ENCODE measurements around the gene FMN1. TPM values are rescaled to one million over a fixed set of nuclear protein-coding genes. Genes with fewer than 3 reads are reported as not detected.

Gene FMN1
- total RNA-seq, 1 experiment from 2014 or later: 87.0 TPM

- in situ Hi-C loops (cut with HindIII; ENCODE audit: low pct_unique_long_range_greater_than_20kb, low sequenced_read_pairs): no loop called here
- DNase-seq (ENCODE audit: low read depth, low spot score): no peak
These were observed 472.4 kb downstream of the FMN1 start for GRCh38 chr15:32722136-32722535.

GRCh38 chr15:32721596-32721995, 472.9 kb downstream of the FMN1 start:
- in situ Hi-C loops (cut with HindIII; ENCODE audit: low pct_unique_long_range_greater_than_20kb, low sequenced_read_pairs): no loop called here
- no peak for DNase-seq (ENCODE audit: low read depth, low spot score)

GRCh38 chr15:32718821-32719716, 475.4 kb downstream of the FMN1 start:
- no peak for DNase-seq (ENCODE audit: low read depth, low spot score)

GRCh38 chr15:32718227-32718820, 476.2 kb downstream of the FMN1 start:
- in situ Hi-C loops (cut with HindIII; ENCODE audit: low pct_unique_long_range_greater_than_20kb, low sequenced_read_pairs): no loop called here
- DNase-seq (ENCODE audit: low read depth, low spot score): no peak

More at GRCh38 chr15:32718821-32719716, 475.4 kb downstream of the FMN1 start:
- in situ Hi-C loops (cut with HindIII; ENCODE audit: low pct_unique_long_range_greater_than_20kb, low sequenced_read_pairs): no loop called here

DNA sequence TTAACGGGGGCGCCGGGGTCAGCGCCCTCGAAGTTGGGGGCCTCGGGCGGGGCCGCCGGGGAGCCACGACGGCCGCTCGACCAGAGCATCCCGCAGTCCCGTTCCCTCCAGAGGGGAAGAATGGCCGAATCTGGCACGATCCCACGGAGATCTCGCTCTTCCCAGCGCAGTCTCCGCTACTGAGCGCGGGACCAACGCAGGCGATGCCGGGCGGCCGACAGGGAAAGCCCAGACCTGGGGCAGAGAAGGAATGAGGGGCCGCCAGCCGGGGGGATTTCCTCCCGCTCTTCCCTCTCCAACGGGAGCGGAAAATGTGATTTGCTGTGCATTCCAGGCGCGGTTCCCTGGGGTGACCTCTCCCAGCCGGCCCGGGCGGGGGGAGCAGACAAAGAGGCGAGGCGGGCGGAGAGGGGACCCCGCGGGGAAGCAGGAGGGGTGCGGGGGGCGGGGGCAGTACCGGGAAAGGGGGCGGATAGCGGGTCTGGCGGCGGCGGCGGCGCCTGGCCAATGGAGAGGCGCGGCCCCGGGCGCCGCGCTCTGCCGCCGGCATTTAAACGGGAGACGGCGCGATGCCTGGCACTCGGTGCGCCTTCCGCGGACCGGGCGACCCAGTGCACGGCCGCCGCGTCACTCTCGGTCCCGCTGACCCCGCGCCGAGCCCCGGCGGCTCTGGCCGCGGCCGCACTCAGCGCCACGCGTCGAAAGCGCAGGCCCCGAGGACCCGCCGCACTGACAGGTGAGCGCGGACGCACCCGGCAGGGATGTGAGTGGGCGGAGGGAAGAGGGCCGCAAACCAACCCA, 476.9 kb downstream of the FMN1 start, which contains the start of gene GREM1:
Gene GREM1, plus strand, starts transcription at position 579 of the 801 bp plus-strand sequence. CDS start 12,687 bp downstream, outside the sequence.
- in situ Hi-C loops (cut with HindIII; ENCODE audit: low pct_unique_long_range_greater_than_20kb, low sequenced_read_pairs): no loop called here
- no peak for DNase-seq (ENCODE audit: low read depth, low spot score)

DNA sequence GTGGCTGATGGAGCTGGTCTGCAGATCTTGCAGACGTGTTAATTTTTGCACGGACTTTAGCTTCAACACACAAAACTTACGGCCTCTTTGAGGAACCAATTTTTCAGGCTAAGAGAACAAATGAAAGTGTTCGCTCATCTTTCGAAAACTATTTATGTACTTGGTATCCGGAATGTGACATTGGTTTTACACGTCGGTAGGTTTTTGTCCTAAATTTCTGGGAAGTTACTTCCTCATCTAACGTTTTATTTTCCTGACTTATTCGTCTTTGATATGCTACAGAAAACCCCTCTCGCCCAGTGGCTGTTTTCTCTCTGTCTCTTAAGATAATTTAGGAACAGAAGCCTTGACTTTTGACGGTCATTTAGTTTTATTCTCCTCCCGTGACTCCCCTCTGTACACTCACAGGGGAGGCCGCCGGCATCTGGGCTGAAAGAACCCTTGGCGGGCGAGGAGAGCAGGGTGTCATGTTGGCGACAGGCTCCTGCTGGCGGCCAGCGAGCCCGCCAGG, 477.5 kb downstream of the FMN1 start:
- no peak for DNase-seq (ENCODE audit: low read depth, low spot score)
- in situ Hi-C loops (cut with HindIII; ENCODE audit: low pct_unique_long_range_greater_than_20kb, low sequenced_read_pairs): no loop called here

- in situ Hi-C loops (cut with HindIII; ENCODE audit: low pct_unique_long_range_greater_than_20kb, low sequenced_read_pairs): no loop called here
- DNase-seq (ENCODE audit: low read depth, low spot score): no peak
These were observed 478.1 kb downstream of the FMN1 start for GRCh38 chr15:32716216-32716914.

Small RNA genes within 50 kb of the gene (small RNA-seq; reads per million reads assigned to genes)
- gene RF00591: 0 reads per million in 2 experiments

Other genes with a start within 250 kb of the FMN1 start
- 0.08 and 0.16 TPM in 2 replicates for gene RYR3, start 116.3 kb upstream of the FMN1 start, total RNA-seq (2014; rRNA removed; shearing (Covaris generic))